HL-60 (cell line): ENCODE measurements around the gene POMC.

Experiments
- POLR2AphosphoS5 ChIP-seq: IDR thresholded peaks from 2 replicates; pipeline ENCODE4 v1.6.1; 2012; ENCODE audit warnings: low read depth
- SPI1 ChIP-seq: IDR thresholded peaks from 2 replicates; pipeline ENCODE4 v1.6.1; 2012; ENCODE audit warnings: low read depth, mild to moderate bottlenecking, borderline replicate concordance
- TF ChIP-seq, protein P1 (sequence below): IDR thresholded peaks from one replicate; pipeline ENCODE4 v1.5.1; 2011; ENCODE audit warnings: low read length, control low read depth, inconsistent platforms; ENCODE audit not compliant: insufficient read depth
- TF ChIP-seq, protein P2 (sequence below): IDR thresholded peaks from 2 replicates; pipeline ENCODE4 v1.6.1; 2012; ENCODE audit warnings: low read depth; ENCODE audit not compliant: insufficient replicate concordance

DNA sequence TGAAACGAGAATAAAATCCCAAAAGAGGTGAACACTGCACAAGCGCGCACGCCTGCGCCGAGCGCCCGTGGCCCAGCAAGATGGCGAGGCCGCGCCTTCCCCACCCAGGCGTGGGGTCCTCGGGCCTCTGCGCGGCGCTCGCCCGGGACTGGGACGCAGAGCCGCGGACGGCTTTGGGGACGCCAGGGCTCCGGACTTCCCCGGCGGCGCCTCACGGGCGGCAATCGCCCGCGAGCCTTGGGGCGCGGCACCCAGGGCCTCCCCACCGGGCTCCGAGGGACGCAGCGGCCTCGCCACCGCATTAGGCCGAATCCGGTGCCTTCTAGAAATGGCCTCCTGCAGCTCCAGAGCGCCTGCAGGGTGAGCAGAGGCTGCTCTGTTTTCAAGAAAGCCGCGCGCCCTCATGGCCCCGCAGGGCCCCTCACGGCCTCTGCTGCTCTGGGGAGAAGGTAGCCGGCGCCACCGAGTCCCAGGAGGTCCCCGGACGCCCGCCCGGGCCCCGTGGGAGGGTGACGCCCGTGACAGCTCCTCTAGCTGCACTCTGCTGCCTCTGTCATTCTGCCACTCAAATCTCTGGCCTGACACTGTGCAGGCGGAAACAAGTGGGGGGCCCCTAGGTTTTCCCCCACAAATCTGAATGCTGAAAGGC, 35.9 kb upstream of the POMC start:
- TF ChIP-seq POLR2AphosphoS5, result no peak
- TF ChIP-seq, protein P1, sequence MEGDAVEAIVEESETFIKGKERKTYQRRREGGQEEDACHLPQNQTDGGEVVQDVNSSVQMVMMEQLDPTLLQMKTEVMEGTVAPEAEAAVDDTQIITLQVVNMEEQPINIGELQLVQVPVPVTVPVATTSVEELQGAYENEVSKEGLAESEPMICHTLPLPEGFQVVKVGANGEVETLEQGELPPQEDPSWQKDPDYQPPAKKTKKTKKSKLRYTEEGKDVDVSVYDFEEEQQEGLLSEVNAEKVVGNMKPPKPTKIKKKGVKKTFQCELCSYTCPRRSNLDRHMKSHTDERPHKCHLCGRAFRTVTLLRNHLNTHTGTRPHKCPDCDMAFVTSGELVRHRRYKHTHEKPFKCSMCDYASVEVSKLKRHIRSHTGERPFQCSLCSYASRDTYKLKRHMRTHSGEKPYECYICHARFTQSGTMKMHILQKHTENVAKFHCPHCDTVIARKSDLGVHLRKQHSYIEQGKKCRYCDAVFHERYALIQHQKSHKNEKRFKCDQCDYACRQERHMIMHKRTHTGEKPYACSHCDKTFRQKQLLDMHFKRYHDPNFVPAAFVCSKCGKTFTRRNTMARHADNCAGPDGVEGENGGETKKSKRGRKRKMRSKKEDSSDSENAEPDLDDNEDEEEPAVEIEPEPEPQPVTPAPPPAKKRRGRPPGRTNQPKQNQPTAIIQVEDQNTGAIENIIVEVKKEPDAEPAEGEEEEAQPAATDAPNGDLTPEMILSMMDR, result no peak
- no peak for TF ChIP-seq SPI1
- TF ChIP-seq, protein P2, sequence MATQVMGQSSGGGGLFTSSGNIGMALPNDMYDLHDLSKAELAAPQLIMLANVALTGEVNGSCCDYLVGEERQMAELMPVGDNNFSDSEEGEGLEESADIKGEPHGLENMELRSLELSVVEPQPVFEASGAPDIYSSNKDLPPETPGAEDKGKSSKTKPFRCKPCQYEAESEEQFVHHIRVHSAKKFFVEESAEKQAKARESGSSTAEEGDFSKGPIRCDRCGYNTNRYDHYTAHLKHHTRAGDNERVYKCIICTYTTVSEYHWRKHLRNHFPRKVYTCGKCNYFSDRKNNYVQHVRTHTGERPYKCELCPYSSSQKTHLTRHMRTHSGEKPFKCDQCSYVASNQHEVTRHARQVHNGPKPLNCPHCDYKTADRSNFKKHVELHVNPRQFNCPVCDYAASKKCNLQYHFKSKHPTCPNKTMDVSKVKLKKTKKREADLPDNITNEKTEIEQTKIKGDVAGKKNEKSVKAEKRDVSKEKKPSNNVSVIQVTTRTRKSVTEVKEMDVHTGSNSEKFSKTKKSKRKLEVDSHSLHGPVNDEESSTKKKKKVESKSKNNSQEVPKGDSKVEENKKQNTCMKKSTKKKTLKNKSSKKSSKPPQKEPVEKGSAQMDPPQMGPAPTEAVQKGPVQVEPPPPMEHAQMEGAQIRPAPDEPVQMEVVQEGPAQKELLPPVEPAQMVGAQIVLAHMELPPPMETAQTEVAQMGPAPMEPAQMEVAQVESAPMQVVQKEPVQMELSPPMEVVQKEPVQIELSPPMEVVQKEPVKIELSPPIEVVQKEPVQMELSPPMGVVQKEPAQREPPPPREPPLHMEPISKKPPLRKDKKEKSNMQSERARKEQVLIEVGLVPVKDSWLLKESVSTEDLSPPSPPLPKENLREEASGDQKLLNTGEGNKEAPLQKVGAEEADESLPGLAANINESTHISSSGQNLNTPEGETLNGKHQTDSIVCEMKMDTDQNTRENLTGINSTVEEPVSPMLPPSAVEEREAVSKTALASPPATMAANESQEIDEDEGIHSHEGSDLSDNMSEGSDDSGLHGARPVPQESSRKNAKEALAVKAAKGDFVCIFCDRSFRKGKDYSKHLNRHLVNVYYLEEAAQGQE, result no peak
